GM18505 (cell line): ENCODE results near the gene ADD1.
"Not testable (repeated sequence)": the region's sequence is repeated elsewhere in the genome, so short reads cannot be mapped to it uniquely, and the experiment has no call there.

ENCODE experiments used
- ATAC-seq: cut with Tn5 transposase; IDR thresholded peaks from one replicate; pipeline ENCODE4 v1.9.1; 2021; ENCODE audit not compliant: unreplicated experiment
- POLR2A ChIP-seq: IDR thresholded peaks from 4 replicates; pipeline ENCODE4 v1.6.1; 2011; ENCODE audit warnings: borderline replicate concordance; ENCODE audit not compliant: insufficient read depth, insufficient read length; ENCODE audit errors: extremely low read depth

The ADD1 gene

GRCh38 chr4:2946812-2947600, 103.4 kb downstream of the ADD1 start:
- no peak for TF ChIP-seq POLR2A

GRCh38 chr4:2947926-2948325, 104.3 kb downstream of the ADD1 start:
- no peak for TF ChIP-seq POLR2A
- ATAC-seq: no peak

More at GRCh38 chr4:2946812-2947600, 103.4 kb downstream of the ADD1 start:
- no peak for ATAC-seq

GRCh38 chr4:2948895-2949781, 105.5 kb downstream of the ADD1 start:
- ATAC-seq: no peak

GRCh38 chr4:2949782-2950125, 106.1 kb downstream of the ADD1 start:
- no peak for TF ChIP-seq POLR2A
- no peak for ATAC-seq

More at GRCh38 chr4:2948895-2949781, 105.5 kb downstream of the ADD1 start:
- TF ChIP-seq POLR2A: no peak

- ATAC-seq: no peak
- TF ChIP-seq POLR2A: no peak
Measured at GRCh38 chr4:2950221-2950989, 106.8 kb downstream of the ADD1 start.

GRCh38 chr4:2953496-2953895, 109.9 kb downstream of the ADD1 start:
- no peak for ATAC-seq
- TF ChIP-seq POLR2A: no peak

GRCh38 chr4:2954358-2955185, 110.9 kb downstream of the ADD1 start:
- TF ChIP-seq POLR2A: no peak
- ATAC-seq: no peak

GRCh38 chr4:2955186-2956044, 111.8 kb downstream of the ADD1 start:
- ATAC-seq: not testable (repeated sequence)

- TF ChIP-seq POLR2A: no peak
- no peak for ATAC-seq
Measured at GRCh38 chr4:2958446-2958845, 114.8 kb downstream of the ADD1 start.

- not testable (repeated sequence) for ATAC-seq
Measured at GRCh38 chr4:2960450-2960849, 116.8 kb downstream of the ADD1 start.

GRCh38 chr4:2961421-2961810, 117.8 kb downstream of the ADD1 start:
- TF ChIP-seq POLR2A: no peak
- ATAC-seq: no peak

GRCh38 chr4:2961811-2962441, 118.3 kb downstream of the ADD1 start:
- ATAC-seq: no peak
- TF ChIP-seq POLR2A: no peak

GRCh38 chr4:2962614-2963174, 119.0 kb downstream of the ADD1 start:
- peak; percentile 29 for ATAC-seq
- no peak for TF ChIP-seq POLR2A
